Activated CD4-positive, alpha-beta T cell treated with anti-CD3 and anti-CD28 coated beads, Interleukin-2, amount 10 ng/mL, durations not matched to agents 7 days and 5 days (primary cell): ENCODE results near the gene NUDT9. TPM values are rescaled to one million over a fixed set of nuclear protein-coding genes. Genes with fewer than 3 reads are reported as not detected.
"Not testable (repeated sequence)": the region's sequence is repeated elsewhere in the genome, so short reads cannot be mapped to it uniquely, and the experiment has no call there.

ENCODE experiments used
- CTCF ChIA-PET: fragments of 350-600 bp; sonication (Branson Sonifier 250); formaldehyde crosslinking; loops from one replicate; lab custom pipeline; 2021; ENCODE audit warnings: antibody characterized with exemption; lab: Charles Lee
- POLR2A ChIA-PET: fragments of 350-600 bp; sonication (Branson Sonifier 250); formaldehyde crosslinking; loops from one replicate; lab custom pipeline; 2021; ENCODE audit warnings: antibody characterized with exemption; lab: Charles Lee
- DNase-seq: peaks from one replicate; pipeline ENCODE4 v3.0.0-alpha.2; 2020
- H3K27ac Mint-ChIP-seq: one replicate; pipeline ENCODE4 v1.8.0; 2021; ENCODE audit warnings: mild to moderate bottlenecking, moderate library complexity, mixed read lengths
- H3K27me3 Mint-ChIP-seq: one replicate; pipeline ENCODE4 v1.8.0; 2021; ENCODE audit warnings: mixed read lengths
- H3K36me3 Mint-ChIP-seq: one replicate; pipeline ENCODE4 v1.8.0; 2021; ENCODE audit warnings: low read depth, mixed read lengths
- H3K4me1 Mint-ChIP-seq: one replicate; pipeline ENCODE4 v1.8.0; 2021; ENCODE audit warnings: mixed read lengths
- H3K4me3 Mint-ChIP-seq: one replicate; pipeline ENCODE4 v1.8.0; 2021; ENCODE audit warnings: mild to moderate bottlenecking, moderate library complexity, mixed read lengths
- H3K9me3 Mint-ChIP-seq: one replicate; pipeline ENCODE4 v1.8.0; 2021; ENCODE audit warnings: mixed read lengths
- total RNA-seq, 2 experiments: library from RNA; stranded (reverse); gene quantifications; one replicate each; pipeline ENCODE4 v1.2.3, GENCODE V29; 2021

The NUDT9 gene
- total RNA-seq, 2 experiments from 2014 or later, result 11.7 to 11.9 TPM

DNA sequence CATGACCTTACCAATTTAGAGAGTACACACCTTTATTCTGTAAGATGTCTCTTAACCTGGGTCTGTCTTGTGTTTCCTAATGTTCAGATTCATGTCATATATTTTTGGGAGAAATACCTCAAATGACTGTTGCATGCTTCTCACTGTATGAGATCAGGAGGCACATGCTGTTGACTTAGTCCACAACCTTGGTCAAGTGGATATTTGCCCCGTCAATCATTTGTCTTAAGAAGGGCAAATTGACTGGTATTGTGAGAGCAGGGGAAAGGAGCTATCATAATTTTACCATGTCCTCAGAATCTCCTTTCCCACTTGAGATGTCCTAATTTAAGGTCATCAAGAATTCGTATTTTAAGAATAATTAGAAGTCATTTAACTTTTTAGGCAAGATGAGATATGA is 11.0 kb downstream of the NUDT9 start:
- H3K27ac Mint-ChIP-seq, result no peak overlapping the region
- peaks cover 6% of the 10 kb centered on the region for H3K4me1 Mint-ChIP-seq
- POLR2A ChIA-PET, result no interaction called here
- no peaks in the 10 kb centered on the region for H3K9me3 Mint-ChIP-seq
- H3K36me3 Mint-ChIP-seq, result peaks cover 9% of the 10 kb centered on the region
- DNase-seq, result no peak
- CTCF ChIA-PET, result no interaction called here
- no peaks in the 10 kb centered on the region for H3K27me3 Mint-ChIP-seq
- no peak overlapping the region for H3K4me3 Mint-ChIP-seq

DNA sequence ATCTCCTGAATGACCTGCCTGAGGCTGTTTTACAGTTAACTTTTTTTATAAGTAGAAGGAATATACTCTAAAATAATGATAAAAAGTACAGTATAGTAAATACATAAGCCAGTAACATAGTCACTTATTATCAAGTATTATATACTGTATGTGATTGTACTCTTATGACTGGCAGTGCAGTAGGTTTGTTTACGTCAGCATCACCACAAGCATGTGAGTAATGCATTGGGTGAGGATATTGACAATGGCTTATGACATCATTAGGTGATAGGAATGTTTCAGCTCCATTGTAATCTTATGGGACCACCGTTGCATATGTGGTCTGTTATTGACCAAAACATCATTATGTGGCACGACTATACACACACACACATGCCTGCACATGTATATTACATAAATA is 20.5 kb downstream of the NUDT9 start:
- no peak for DNase-seq
- Mint-ChIP-seq H3K27me3 (no peaks in the 10 kb centered on the region), H3K4me3 (no peak overlapping the region), H3K27ac (no peak overlapping the region), H3K9me3 (no peaks in the 10 kb centered on the region), H3K36me3 (peaks cover 30% of the 10 kb centered on the region), H3K4me1 (no peaks in the 10 kb centered on the region)
- CTCF ChIA-PET, result no interaction called here
- POLR2A ChIA-PET, result no interaction called here

GRCh38 chr4:87444741-87445140 is 22.4 kb downstream of the NUDT9 start:
- Mint-ChIP-seq H3K9me3 (no peaks in the 10 kb centered on the region), H3K36me3 (peaks cover 22% of the 10 kb centered on the region), H3K4me1 (no peaks in the 10 kb centered on the region), H3K27ac (no peak overlapping the region), H3K27me3 (no peaks in the 10 kb centered on the region), H3K4me3 (no peak overlapping the region)
- DNase-seq, result no peak
- ChIA-PET POLR2A (no interaction called here), CTCF (no interaction called here)

DNA sequence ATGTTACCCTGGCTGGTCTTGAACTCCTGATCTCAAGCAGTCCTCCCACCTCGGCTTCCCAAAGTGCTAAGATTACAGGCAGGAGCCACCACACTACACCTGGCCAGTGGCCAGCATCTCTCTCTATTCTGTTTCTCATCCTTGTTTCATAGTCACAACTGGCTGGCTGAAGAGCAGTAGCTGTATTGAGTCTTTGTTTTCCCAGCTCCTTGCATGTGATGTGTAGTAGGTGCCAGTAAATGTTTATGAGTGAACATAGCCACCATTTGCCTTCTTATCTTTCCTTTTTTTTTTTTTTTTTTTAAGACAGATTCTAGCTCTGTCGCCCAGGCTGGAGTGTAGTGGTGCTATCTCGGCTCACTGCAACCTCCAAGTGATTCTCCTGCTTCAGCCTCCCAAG is 23.6 kb downstream of the NUDT9 start:
- no peak overlapping the region for H3K4me3 Mint-ChIP-seq
- DNase-seq, result no peak
- ChIA-PET CTCF (no interaction called here), POLR2A (no interaction called here)
- H3K9me3 Mint-ChIP-seq, result no peaks in the 10 kb centered on the region
- no peaks in the 10 kb centered on the region for H3K4me1 Mint-ChIP-seq
- H3K27me3 Mint-ChIP-seq, result no peaks in the 10 kb centered on the region
- H3K27ac Mint-ChIP-seq, result no peak overlapping the region
- H3K36me3 Mint-ChIP-seq, result peaks cover 25% of the 10 kb centered on the region

- CTCF ChIA-PET, POLR2A ChIA-PET, H3K27me3 Mint-ChIP-seq, H3K9me3 Mint-ChIP-seq, H3K27ac Mint-ChIP-seq, DNase-seq, H3K4me1 Mint-ChIP-seq, H3K4me3 Mint-ChIP-seq: not testable (repeated sequence)
- peaks cover 29% of the 10 kb centered on the region for H3K36me3 Mint-ChIP-seq
These were observed 24.0 kb downstream of the NUDT9 start for GRCh38 chr4:87446375-87446774.

DNA sequence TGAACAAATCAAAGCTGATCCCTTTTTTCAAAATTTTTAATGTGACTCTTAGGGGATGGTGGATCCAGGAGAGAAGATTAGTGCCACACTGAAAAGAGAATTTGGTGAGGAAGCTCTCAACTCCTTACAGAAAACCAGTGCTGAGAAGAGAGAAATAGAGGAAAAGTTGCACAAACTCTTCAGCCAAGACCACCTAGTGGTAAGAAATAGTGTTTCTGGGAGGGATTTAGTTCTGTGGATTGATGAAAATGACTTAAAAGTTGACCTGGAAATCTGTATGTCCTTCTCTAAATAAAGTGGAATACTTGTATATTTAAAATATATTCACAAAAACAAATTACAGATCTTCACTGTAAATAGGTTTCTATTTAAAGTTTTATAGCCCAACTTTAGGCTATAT is 29.2 kb downstream of the NUDT9 start:
- no peaks in the 10 kb centered on the region for H3K9me3 Mint-ChIP-seq
- DNase-seq, result no peak
- no peak overlapping the region for H3K27ac Mint-ChIP-seq
- H3K36me3 Mint-ChIP-seq, result peaks cover 13% of the 10 kb centered on the region
- no peak overlapping the region for H3K4me3 Mint-ChIP-seq
- CTCF ChIA-PET, result no interaction called here
- no peaks in the 10 kb centered on the region for H3K27me3 Mint-ChIP-seq
- no peaks in the 10 kb centered on the region for H3K4me1 Mint-ChIP-seq
- POLR2A ChIA-PET, result no interaction called here

GRCh38 chr4:87458913-87459312 is 36.5 kb downstream of the NUDT9 start:
- H3K27me3 Mint-ChIP-seq, result no peaks in the 10 kb centered on the region
- peaks cover 18% of the 10 kb centered on the region for H3K36me3 Mint-ChIP-seq
- no peak for DNase-seq
- H3K27ac Mint-ChIP-seq, result no peak overlapping the region
- no peak overlapping the region for H3K4me3 Mint-ChIP-seq
- H3K4me1 Mint-ChIP-seq, result no peaks in the 10 kb centered on the region
- peaks cover 3% of the 10 kb centered on the region for H3K9me3 Mint-ChIP-seq
- ChIA-PET CTCF (no interaction called here), POLR2A (no interaction called here)

DNA sequence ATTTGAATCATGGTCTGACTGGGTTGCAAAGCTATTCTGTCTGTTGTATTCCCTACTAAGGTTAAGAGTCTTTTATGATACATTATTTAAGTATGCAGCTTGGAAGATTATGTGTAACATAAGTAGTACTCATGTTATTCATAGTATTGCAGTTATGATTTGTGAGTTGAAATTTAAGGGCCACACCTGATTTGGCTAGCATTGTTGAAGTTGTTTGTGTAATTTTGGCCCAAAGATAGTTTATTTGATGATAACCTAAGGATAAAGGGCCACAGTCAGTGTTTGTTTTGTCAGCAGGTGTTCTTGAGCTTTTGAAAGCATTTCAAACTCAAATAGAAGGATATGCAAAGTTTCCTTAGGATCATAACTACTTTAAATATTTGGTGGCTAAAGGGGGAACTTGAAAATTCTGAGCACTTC is 38.9 kb downstream of the NUDT9 start:
- CTCF ChIA-PET, result no interaction called here
- no peak overlapping the region for H3K27ac Mint-ChIP-seq
- H3K27me3 Mint-ChIP-seq, result no peaks in the 10 kb centered on the region

DNA sequence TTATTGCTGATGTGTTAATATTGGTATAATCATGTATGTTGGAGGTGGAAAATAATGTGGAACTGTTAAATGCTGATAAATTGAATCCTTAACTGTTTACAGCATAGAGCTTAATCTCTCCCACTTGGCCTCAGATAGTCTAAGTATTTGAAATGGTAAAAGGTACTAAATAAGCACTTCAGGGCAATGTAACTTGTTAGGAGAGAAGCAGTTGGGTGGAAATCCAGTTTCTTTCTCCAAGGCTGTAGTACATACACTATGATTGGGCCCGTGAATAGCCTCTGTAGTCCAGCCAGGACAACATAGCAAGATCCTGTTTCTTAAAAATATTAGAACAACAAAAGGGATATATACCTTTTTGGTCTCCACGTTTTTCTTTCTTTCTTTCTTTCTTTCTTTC is 39.7 kb downstream of the NUDT9 start:
- no peak for DNase-seq
- peaks cover 14% of the 10 kb centered on the region for H3K36me3 Mint-ChIP-seq
- H3K27ac Mint-ChIP-seq, result no peak overlapping the region
- H3K4me3 Mint-ChIP-seq, result no peak overlapping the region
- peaks cover 3% of the 10 kb centered on the region for H3K9me3 Mint-ChIP-seq
- no peaks in the 10 kb centered on the region for H3K27me3 Mint-ChIP-seq
- POLR2A ChIA-PET, result no interaction called here
- H3K4me1 Mint-ChIP-seq, result peaks cover 4% of the 10 kb centered on the region
- CTCF ChIA-PET, result no interaction called here

More for the DNA sequence above, 38.9 kb downstream of the NUDT9 start:
- Mint-ChIP-seq H3K36me3 (peaks cover 14% of the 10 kb centered on the region), H3K4me3 (no peak overlapping the region), H3K4me1 (peaks cover 4% of the 10 kb centered on the region), H3K9me3 (peaks cover 3% of the 10 kb centered on the region)
- no peak for DNase-seq
- POLR2A ChIA-PET, result no interaction called here

- peak; percentile 40 for DNase-seq
- POLR2A ChIA-PET, result no interaction called here
- no peaks in the 10 kb centered on the region for H3K9me3 Mint-ChIP-seq
- H3K4me3 Mint-ChIP-seq, result no peak overlapping the region
- H3K27ac Mint-ChIP-seq, result no peak overlapping the region
- H3K36me3 Mint-ChIP-seq, result no peaks in the 10 kb centered on the region
- peaks cover 4% of the 10 kb centered on the region for H3K4me1 Mint-ChIP-seq
- H3K27me3 Mint-ChIP-seq, result no peaks in the 10 kb centered on the region
- CTCF ChIA-PET, result interaction anchor here (0.8 kb wide), 1 partner anchor 75 kb away, joined by 3 read pairs; the partner anchor contains the start of gene HSD17B11
These were observed 43.5 kb downstream of the NUDT9 start for GRCh38 chr4:87465739-87466366.

- ChIA-PET CTCF (interaction anchor here (1.1 kb wide), 1 partner anchor 17 kb away, joined by 3 read pairs; no protein-coding TSS in a partner anchor), POLR2A (no interaction called here)
- Mint-ChIP-seq H3K36me3 (no peaks in the 10 kb centered on the region), H3K9me3 (no peaks in the 10 kb centered on the region), H3K27me3 (no peaks in the 10 kb centered on the region), H3K27ac (no peak overlapping the region), H3K4me3 (no peak overlapping the region), H3K4me1 (peaks cover 4% of the 10 kb centered on the region)
- no peak for DNase-seq
These were observed 47.0 kb downstream of the NUDT9 start for GRCh38 chr4:87469390-87469789.

- no peak for DNase-seq
- no peaks in the 10 kb centered on the region for H3K27me3 Mint-ChIP-seq
- CTCF ChIA-PET, result interaction anchor here (0.9 kb wide), 1 partner anchor 42 kb away, joined by 3 read pairs; no protein-coding TSS in a partner anchor
- H3K9me3 Mint-ChIP-seq, result no peaks in the 10 kb centered on the region
- H3K27ac Mint-ChIP-seq, result no peak overlapping the region
- POLR2A ChIA-PET, result no interaction called here
- no peaks in the 10 kb centered on the region for H3K4me1 Mint-ChIP-seq
- no peaks in the 10 kb centered on the region for H3K36me3 Mint-ChIP-seq
- H3K4me3 Mint-ChIP-seq, result no peak overlapping the region
These were observed 54.6 kb downstream of the NUDT9 start for GRCh38 chr4:87476934-87477333.

DNA sequence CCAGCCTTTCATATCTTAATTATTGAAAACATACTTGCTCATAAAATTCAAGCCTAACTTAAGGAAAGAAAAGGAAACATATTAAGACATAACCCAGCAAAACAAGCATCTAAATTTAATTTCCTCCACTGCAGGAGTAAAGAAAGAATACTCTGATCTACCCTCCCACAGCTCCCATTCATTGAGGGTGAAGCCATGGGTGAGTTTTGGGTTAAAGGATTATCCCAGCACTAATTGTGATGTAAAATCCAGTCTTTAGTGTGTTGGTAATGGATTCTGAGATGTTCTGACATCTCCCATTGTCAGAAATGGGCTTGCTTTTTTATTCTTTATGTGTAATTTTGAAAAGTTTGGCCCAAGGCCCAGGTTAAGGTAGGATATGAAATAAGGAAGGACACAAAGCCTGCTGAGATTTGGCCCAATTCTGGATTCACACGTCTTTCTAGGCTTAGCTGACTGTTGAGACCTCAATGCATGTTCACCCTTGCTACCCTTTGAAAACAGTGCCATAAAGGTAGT is 56.4 kb downstream of the NUDT9 start:
- POLR2A ChIA-PET, result no interaction called here
- H3K9me3 Mint-ChIP-seq, result no peaks in the 10 kb centered on the region

DNA sequence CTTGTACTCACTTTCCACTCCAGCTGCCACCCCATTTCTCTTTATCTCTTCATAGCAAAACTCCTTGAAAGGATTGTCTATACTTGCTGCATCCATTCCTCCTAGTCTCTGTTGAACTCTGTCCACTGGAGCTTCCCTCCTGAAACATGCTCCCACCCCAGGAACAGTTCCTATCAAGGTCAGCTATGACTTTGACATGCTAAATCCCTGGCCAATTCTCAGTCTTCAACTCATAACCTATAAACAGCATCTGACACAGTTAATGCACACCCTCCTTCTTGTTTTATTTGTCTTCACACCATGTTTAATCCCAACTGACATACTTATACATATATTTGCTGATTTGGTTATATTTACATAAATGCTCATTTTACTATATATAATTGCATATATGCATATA is 59.0 kb downstream of the NUDT9 start:
- Mint-ChIP-seq H3K4me1 (no peaks in the 10 kb centered on the region), H3K9me3 (no peaks in the 10 kb centered on the region), H3K27ac (no peak overlapping the region), H3K36me3 (no peaks in the 10 kb centered on the region), H3K27me3 (no peaks in the 10 kb centered on the region), H3K4me3 (no peak overlapping the region)
- CTCF ChIA-PET, result interaction anchor here (1.5 kb wide), 1 partner anchor 16 kb away, joined by 3 read pairs; no protein-coding TSS in a partner anchor
- POLR2A ChIA-PET, result no interaction called here
- DNase-seq, result no peak

More for the DNA sequence above, 56.4 kb downstream of the NUDT9 start:
- no peaks in the 10 kb centered on the region for H3K36me3 Mint-ChIP-seq
- CTCF ChIA-PET, result no interaction called here
- H3K4me1 Mint-ChIP-seq, result no peaks in the 10 kb centered on the region
- H3K27ac Mint-ChIP-seq, result no peak overlapping the region
- no peak overlapping the region for H3K4me3 Mint-ChIP-seq
- no peaks in the 10 kb centered on the region for H3K27me3 Mint-ChIP-seq
- no peak for DNase-seq
